HepG2 (cell line): Measurements from ENCODE around the gene ORM1. TPM values are rescaled to one million over a fixed set of nuclear protein-coding genes. Genes with fewer than 3 reads are reported as not detected.

Experiments
- ATAC-seq: fragments of 200-7000 bp; cut with Tn5 transposase; 3 replicates; pipeline ENCODE4 v1.9.1; 2020; ENCODE audit warnings: mild to moderate bottlenecking, moderate library complexity
- BruUV-seq: library from RNA; stranded (reverse); fragments of 400-500 nt; replicated peaks from 2 replicates; lab custom pipeline; 2021; lab: Mats Ljungman, UMichigan
- CTCF ChIA-PET: fragments of 300-600 bp; formaldehyde crosslinking; extraction: SDS; loops from one replicate; lab custom pipeline; 2021; ENCODE audit warnings: low total read pairs, inconsistent platforms, low intra/inter-chr PET ratio; lab: Yijun Ruan, JAX
- POLR2A ChIA-PET: fragments of 350-600 bp; sonication (Branson Sonifier 250); formaldehyde crosslinking; loops from one replicate; lab custom pipeline; 2020; ENCODE audit warnings: antibody characterized with exemption, inconsistent platforms; lab: Yijun Ruan, JAX
- DNase-seq: peaks from one replicate; pipeline ENCODE4 v3.0.0-alpha.2; 2015; ENCODE audit warnings: low spot score
- FAIRE-seq: peaks from 3 replicates; lab custom pipeline; 2011; peaks lifted over from hg19 to GRCh38; lab: Jason Lieb, UNC
- H2AFZ ChIP-seq: one replicate; pipeline ENCODE4 v1.6.1; 2011; ENCODE audit warnings: low read length, inconsistent platforms
- H3K27ac ChIP-seq: fragments of 300-600 bp; 3 replicates; pipeline ENCODE4 v1.8.0; 2011; ENCODE audit warnings: mixed run types, mild to moderate bottlenecking, mixed read lengths, low read length, inconsistent platforms; ENCODE audit not compliant: insufficient read depth; ENCODE audit errors: extremely low read length
- H3K27me3 ChIP-seq, 2 experiments: fragments of 200-600 bp in 1 of 2; 2 replicates in 1 of 2; 3 replicates in 1 of 2; pipeline versions ENCODE4 v1.6.0 to v1.8.0; 2011; ENCODE audit warnings: low read length in 2 of 2, mild to moderate bottlenecking in 2 of 2, moderate library complexity in 2 of 2, inconsistent platforms in 1 of 2; ENCODE audit not compliant: insufficient read depth in 2 of 2, control insufficient read depth in 1 of 2
- H3K36me3 ChIP-seq, 2 experiments: fragments of 200-600 bp in 1 of 2; replicated peaks in 1 of 2; 2 replicates in 1 of 2; 3 replicates in 1 of 2; pipeline versions ENCODE4 v1.5.1 to v1.8.0; 2011; ENCODE audit warnings: low read length in 2 of 2, inconsistent platforms in 1 of 2; ENCODE audit not compliant: insufficient read depth in 2 of 2, control insufficient read depth in 1 of 2
- H3K4me1 ChIP-seq: 2 replicates; pipeline ENCODE4 v1.5.1; 2012; ENCODE audit warnings: low read length, inconsistent platforms; ENCODE audit not compliant: insufficient read depth
- H3K4me2 ChIP-seq: 2 replicates; pipeline ENCODE4 v1.6.0; 2011; ENCODE audit warnings: low read depth, low read length, inconsistent platforms
- H3K4me3 ChIP-seq, 3 experiments: fragments of 200-600 bp in 1 of 3; sonication (generic), shearing (Covaris generic) in 1 of 3; replicated peaks in 1 of 3; 2 replicates each; pipeline ENCODE4 v1.5.1; 2011 to 2016; ENCODE audit warnings: low read length in 3 of 3, inconsistent platforms in 2 of 3, low read depth in 2 of 3, mild to moderate bottlenecking in 2 of 3, control low read depth in 1 of 3, mixed read lengths in 1 of 3; ENCODE audit not compliant: insufficient read depth in 1 of 3
- H3K79me2 ChIP-seq: one replicate; pipeline ENCODE4 v1.6.1; 2011; ENCODE audit warnings: low read length, inconsistent platforms; ENCODE audit not compliant: insufficient read depth
- H3K9ac ChIP-seq: 2 replicates; pipeline ENCODE4 v1.6.0; 2011; ENCODE audit warnings: mild to moderate bottlenecking, low read depth, low read length, inconsistent platforms; ENCODE audit not compliant: insufficient read depth
- H3K9me3 ChIP-seq: 2 replicates; pipeline ENCODE4 v1.5.1; 2012; ENCODE audit warnings: mild to moderate bottlenecking, low read length
- H4K20me1 ChIP-seq: 2 replicates; pipeline ENCODE4 v1.6.0; 2011; ENCODE audit warnings: inconsistent platforms, mild to moderate bottlenecking, low read length, moderate library complexity; ENCODE audit not compliant: insufficient read depth
- AGO2 ChIP-seq: fragments of 200-400 bp; formaldehyde crosslinking; optimal IDR thresholded peaks from 2 replicates; pipeline ENCODE3; 2017; ENCODE audit warnings: mild to moderate bottlenecking, low read depth, low read length, moderate library complexity
- PAXIP1 ChIP-seq: sonication (generic); formaldehyde crosslinking; conservative IDR thresholded peaks from 2 replicates; pipeline ENCODE4 v1.4.0; 2020; ENCODE audit warnings: mild to moderate bottlenecking, missing genetic modification reagents, moderate library complexity
- RBM22 ChIP-seq: fragments of 200-400 bp; formaldehyde crosslinking; optimal IDR thresholded peaks from 2 replicates; pipeline ENCODE3; 2017; ENCODE audit warnings: mild to moderate bottlenecking, low read length, moderate library complexity
- RFX1 ChIP-seq: fragments of 450-650 bp; IDR thresholded peaks from 2 replicates; pipeline ENCODE4 v1.6.1; 2017
- ZBTB39 ChIP-seq: sonication (generic); formaldehyde crosslinking; IDR thresholded peaks from 2 replicates; pipeline ENCODE4 v1.5.0; 2020; ENCODE audit warnings: missing genetic modification reagents
- ZNF644 ChIP-seq: IDR thresholded peaks from 2 replicates; pipeline ENCODE4 v1.6.1; 2016; ENCODE audit warnings: low read depth
- WGBS: methylation state at CpG from one replicate; pipeline ENCODE4 v1.1.6; 2017; ENCODE audit warnings: low lambda C conversion rate; 5-methylcytosine and 5-hydroxymethylcytosine counted together
- in situ Hi-C: cut with HindIII; loops from 2 replicates; pipeline ENCODE4 v1.10.0; 2017; ENCODE audit warnings: low pct_unique_long_range_greater_than_20kb; ENCODE audit not compliant: extremely low pct_ligation_motif_present
- intact Hi-C: fragments of 100-400 bp; cut with micrococcal nuclease; formaldehyde crosslinking; loops from one replicate; pipeline ENCODE4 v1.10.0; 2022; ENCODE audit not compliant: unreplicated experiment
- polyA plus RNA-seq, 8 experiments: library from polyadenylated mRNA; depleted of rRNA in 3 of 8; stranded (reverse) in 7 of 8; unstranded in 1 of 8; fragments of >200 nt; fragmentation: Illumina TruSeq in 4 of 8; extraction: Trizol in 4 of 8; gene quantifications; 2 replicates each; pipeline versions ENCODE4 v1.2.1 to v1.2.3, GENCODE V29; 2011 to 2016; ENCODE audit warnings: low read depth in 4 of 8, missing spikeins in 1 of 8, mixed read lengths in 1 of 8; ENCODE audit not compliant: insufficient read depth in 1 of 8
- total RNA-seq, 5 experiments: library from RNA; depleted of rRNA; stranded (reverse); fragments of >200 nt; fragmentation: Illumina TruSeq; extraction: Trizol; gene quantifications; 2 replicates each; pipeline ENCODE4 v1.2.3, GENCODE V29; 2016; ENCODE audit warnings: low read depth in 1 of 5
- TF ChIP-seq, protein P1 (sequence below): IDR thresholded peaks from 2 replicates; pipeline ENCODE4 v1.6.1; 2016; ENCODE audit warnings: low read depth, control low read depth
- TF ChIP-seq, protein P2 (sequence below): sonication (generic); formaldehyde crosslinking; IDR thresholded peaks from 2 replicates; pipeline ENCODE4 v1.5.0; 2020; ENCODE audit warnings: missing genetic modification reagents

Gene ORM1
- total and polyA plus RNA-seq, 2 of the 13 experiments (the other 11 are each of a cell fraction or from before 2014, with no cell fraction given), result 699 to 1,180 TPM

- Histone ChIP-seq H3K4me2 (no peak overlapping the region), H3K79me2 (no peaks in the 10 kb centered on the region), H3K27ac (no peak overlapping the region), H3K4me3 (no peak overlapping the region), H4K20me1 (no peaks in the 10 kb centered on the region), H3K36me3 (peaks cover 49 to 80% of the 10 kb centered on the region in 2 experiments), H3K4me1 (no peaks in the 10 kb centered on the region), H3K27me3 (no peaks in the 10 kb centered on the region), H3K9me3 (no peaks in the 10 kb centered on the region), H2AFZ (no peak overlapping the region), H3K9ac (no peak overlapping the region)
- in situ Hi-C loops (no loop called here), intact Hi-C loops (no loop called here)
- peak; percentile 80 for TF ChIP-seq AGO2
- TF ChIP-seq, protein P1, sequence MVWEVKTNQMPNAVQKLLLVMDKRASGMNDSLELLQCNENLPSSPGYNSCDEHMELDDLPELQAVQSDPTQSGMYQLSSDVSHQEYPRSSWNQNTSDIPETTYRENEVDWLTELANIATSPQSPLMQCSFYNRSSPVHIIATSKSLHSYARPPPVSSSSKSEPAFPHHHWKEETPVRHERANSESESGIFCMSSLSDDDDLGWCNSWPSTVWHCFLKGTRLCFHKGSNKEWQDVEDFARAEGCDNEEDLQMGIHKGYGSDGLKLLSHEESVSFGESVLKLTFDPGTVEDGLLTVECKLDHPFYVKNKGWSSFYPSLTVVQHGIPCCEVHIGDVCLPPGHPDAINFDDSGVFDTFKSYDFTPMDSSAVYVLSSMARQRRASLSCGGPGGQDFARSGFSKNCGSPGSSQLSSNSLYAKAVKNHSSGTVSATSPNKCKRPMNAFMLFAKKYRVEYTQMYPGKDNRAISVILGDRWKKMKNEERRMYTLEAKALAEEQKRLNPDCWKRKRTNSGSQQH (CRISPR knock-in tag), result no peak
- peak; percentile 81 for TF ChIP-seq RBM22
- WGBS, result 93% methylated on average over 18 of the region's 23 CpGs
- BruUV-seq, result no TSS peak
- ChIA-PET POLR2A (interaction anchor here (1.4 kb wide), 1 partner anchor 206 kb away, joined by 3 read pairs; no protein-coding TSS in a partner anchor), CTCF (no interaction called here)
- FAIRE-seq, result no peak
- no peak for DNase-seq
- no peak for ATAC-seq
Observed at GRCh38 chr9:114288193-114289091, 34.5 kb upstream of the ORM1 start.

DNA sequence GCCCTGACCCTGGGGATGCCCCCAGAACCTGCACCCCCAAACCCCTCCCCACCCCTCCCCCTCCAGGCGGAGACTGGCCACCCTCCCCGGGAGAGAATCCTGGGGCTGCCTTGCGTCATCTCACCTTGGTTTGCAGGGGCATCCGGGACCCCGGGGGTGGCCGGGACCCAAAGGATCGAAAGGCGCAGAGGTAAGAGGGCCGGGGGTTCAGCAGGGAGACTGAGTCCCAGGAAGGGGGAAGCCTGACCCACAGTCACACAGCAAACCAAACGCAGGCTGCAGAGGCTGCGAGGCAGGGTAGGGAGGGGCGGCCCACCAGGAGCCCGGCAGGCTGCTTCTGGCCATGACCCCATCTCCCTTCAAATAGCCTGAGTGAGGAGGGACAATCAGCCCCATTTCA is 33.8 kb upstream of the ORM1 start:
- POLR2A ChIA-PET, result no interaction called here
- Histone ChIP-seq H3K4me1 (no peaks in the 10 kb centered on the region), H3K4me3 (no peak overlapping the region), H3K4me2 (no peak overlapping the region), H2AFZ (no peak overlapping the region), H4K20me1 (no peaks in the 10 kb centered on the region), H3K9ac (no peak overlapping the region), H3K79me2 (no peaks in the 10 kb centered on the region), H3K27me3 (no peaks in the 10 kb centered on the region), H3K36me3 (peaks cover 44 to 78% of the 10 kb centered on the region in 2 experiments), H3K9me3 (0 out of 2 replicates have a peak, but pooled peaks cover under 1% of the 10 kb centered on the region), H3K27ac (no peak overlapping the region)
- intact Hi-C loops, result no loop called here
- ATAC-seq, result no peak
- WGBS, result 93% methylated on average over 12 of the region's 13 CpGs
- CTCF ChIA-PET, result no interaction called here
- in situ Hi-C loops, result no loop called here
- BruUV-seq, result no TSS peak
- DNase-seq, result no peak
- no peak for FAIRE-seq
- TF ChIP-seq PAXIP1 (CRISPR knock-in tag) (no peak), RFX1 (no peak), ZBTB39 (CRISPR knock-in tag) (no peak), ZNF644 (CRISPR knock-in tag) (no peak)
- TF ChIP-seq, protein P2, sequence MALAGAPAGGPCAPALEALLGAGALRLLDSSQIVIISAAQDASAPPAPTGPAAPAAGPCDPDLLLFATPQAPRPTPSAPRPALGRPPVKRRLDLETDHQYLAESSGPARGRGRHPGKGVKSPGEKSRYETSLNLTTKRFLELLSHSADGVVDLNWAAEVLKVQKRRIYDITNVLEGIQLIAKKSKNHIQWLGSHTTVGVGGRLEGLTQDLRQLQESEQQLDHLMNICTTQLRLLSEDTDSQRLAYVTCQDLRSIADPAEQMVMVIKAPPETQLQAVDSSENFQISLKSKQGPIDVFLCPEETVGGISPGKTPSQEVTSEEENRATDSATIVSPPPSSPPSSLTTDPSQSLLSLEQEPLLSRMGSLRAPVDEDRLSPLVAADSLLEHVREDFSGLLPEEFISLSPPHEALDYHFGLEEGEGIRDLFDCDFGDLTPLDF (CRISPR knock-in tag), result no peak
